IMR-90 (cell line): ENCODE results near the gene IP6K3. TPM values are rescaled to one million over a fixed set of nuclear protein-coding genes. Genes with fewer than 3 reads are reported as not detected.

Source experiments
- ATAC-seq: fragments of 200-7000 bp; cut with Tn5 transposase; 2 replicates; pipeline ENCODE4 v1.9.1; 2020; ENCODE audit warnings: low read depth, mild to moderate bottlenecking, moderate library complexity
- BruUV-seq: library from RNA; stranded (reverse); fragments of 400-500 nt; replicated peaks from 2 replicates; lab custom pipeline; 2021; lab: Mats Ljungman, UMichigan
- CTCF ChIA-PET: fragments of 300-600 bp; formaldehyde crosslinking; extraction: SDS; loops from one replicate; lab custom pipeline; 2021; ENCODE audit warnings: antibody characterized with exemption; lab: Yijun Ruan, JAX
- POLR2A ChIA-PET: fragments of 300-600 bp; sonication (Branson Sonifier 250); formaldehyde crosslinking; loops from one replicate; lab custom pipeline; 2022; ENCODE audit warnings: antibody characterized with exemption; ENCODE audit not compliant: unreplicated experiment; lab: Charles Lee
- DNase-seq: peaks from one replicate; pipeline ENCODE4 v3.0.0; 2013
- H2AFZ ChIP-seq: replicated peaks from 2 replicates; pipeline ENCODE3; 2013; ENCODE audit warnings: low read length, mild to moderate bottlenecking; ENCODE audit not compliant: poor library complexity
- H2AK5ac ChIP-seq: 2 replicates; pipeline ENCODE4 v1.6.1; 2013; ENCODE audit warnings: low read depth, low read length, inconsistent platforms
- H2AK9ac ChIP-seq: replicated peaks from 2 replicates; pipeline ENCODE3; 2013; ENCODE audit warnings: mild to moderate bottlenecking, low read depth, low read length, moderate library complexity; ENCODE audit not compliant: poor library complexity
- H2BK120ac ChIP-seq: 2 replicates; pipeline ENCODE4 v1.6.1; 2013; ENCODE audit warnings: low read depth, low read length, inconsistent platforms
- H2BK15ac ChIP-seq: 3 replicates; pipeline ENCODE4 v1.6.1; 2013; ENCODE audit warnings: low read depth, low read length, inconsistent platforms
- H2BK20ac ChIP-seq: 2 replicates; pipeline ENCODE4 v1.6.1; 2013; ENCODE audit warnings: low read depth, mild to moderate bottlenecking, inconsistent platforms, low read length, moderate library complexity
- H2BK5ac ChIP-seq: 2 replicates; pipeline ENCODE4 v1.6.1; 2013; ENCODE audit warnings: mild to moderate bottlenecking, low read depth, low read length, inconsistent platforms; ENCODE audit not compliant: poor library complexity, severe bottlenecking
- H3K14ac ChIP-seq: replicated peaks from 2 replicates; pipeline ENCODE4 v1.6.1; 2013; ENCODE audit warnings: low read depth, low read length, inconsistent platforms
- H3K18ac ChIP-seq: 2 replicates; pipeline ENCODE4 v1.6.1; 2013; ENCODE audit warnings: low read depth, low read length, control low read depth
- H3K23ac ChIP-seq: 2 replicates; pipeline ENCODE4 v1.6.1; 2013; ENCODE audit warnings: low read depth, low read length, inconsistent platforms
- H3K27ac ChIP-seq: 2 replicates; pipeline ENCODE4 v1.5.1; 2013; ENCODE audit warnings: mild to moderate bottlenecking, control low read depth, low read length; ENCODE audit not compliant: insufficient read depth
- H3K27me3 ChIP-seq: 2 replicates; pipeline ENCODE4 v1.6.1; 2013; ENCODE audit warnings: low read length; ENCODE audit not compliant: control insufficient read depth, insufficient read depth
- H3K36me3 ChIP-seq: 2 replicates; pipeline ENCODE4 v1.6.1; 2013; ENCODE audit warnings: low read length, mixed read lengths; ENCODE audit not compliant: control insufficient read depth, insufficient read depth
- H3K4ac ChIP-seq: 2 replicates; pipeline ENCODE4 v1.6.1; 2013; ENCODE audit warnings: low read depth, low read length, inconsistent platforms
- H3K4me1 ChIP-seq: 2 replicates; pipeline ENCODE4 v1.6.1; 2013; ENCODE audit warnings: low read length, mixed read lengths; ENCODE audit not compliant: control insufficient read depth, insufficient read depth
- H3K4me2 ChIP-seq: 2 replicates; pipeline ENCODE4 v1.6.1; 2013; ENCODE audit warnings: low read depth, mild to moderate bottlenecking, control low read depth, low read length, moderate library complexity
- H3K4me3 ChIP-seq: 2 replicates; pipeline ENCODE4 v1.5.1; 2013; ENCODE audit warnings: low read depth, mild to moderate bottlenecking, control low read depth, low read length, moderate library complexity; ENCODE audit not compliant: insufficient read depth
- H3K56ac ChIP-seq: 2 replicates; pipeline ENCODE4 v1.6.1; 2013; ENCODE audit warnings: low read length, inconsistent platforms; ENCODE audit not compliant: insufficient read depth; ENCODE audit errors: extremely low read depth
- H3K79me1 ChIP-seq, 2 experiments: 2 replicates each; pipeline ENCODE4 v1.6.1; 2013; ENCODE audit warnings: low read length in 2 of 2, inconsistent platforms in 1 of 2, low read depth in 1 of 2
- H3K9ac ChIP-seq: 2 replicates; pipeline ENCODE4 v1.6.1; 2013; ENCODE audit warnings: low read depth, low read length, control low read depth
- H3K9me1 ChIP-seq: 2 replicates; pipeline ENCODE4 v1.6.1; 2013; ENCODE audit warnings: low read length, inconsistent platforms; ENCODE audit not compliant: insufficient read depth
- H3K9me3 ChIP-seq: 2 replicates; pipeline ENCODE4 v1.6.1; 2013; ENCODE audit warnings: low read length; ENCODE audit not compliant: control insufficient read depth, insufficient read depth
- H4K20me1 ChIP-seq: 2 replicates; pipeline ENCODE4 v1.6.1; 2013; ENCODE audit warnings: low read length, inconsistent platforms; ENCODE audit not compliant: insufficient read depth
- H4K5ac ChIP-seq: 2 replicates; pipeline ENCODE4 v1.6.1; 2013; ENCODE audit warnings: mild to moderate bottlenecking, low read depth, low read length, control low read depth
- H4K8ac ChIP-seq, 2 experiments: 2 replicates each; pipeline ENCODE4 v1.6.1; 2013; ENCODE audit warnings: low read depth in 2 of 2, low read length in 2 of 2, control low read depth in 1 of 2, inconsistent platforms in 1 of 2
- H4K91ac ChIP-seq: 2 replicates; pipeline ENCODE4 v1.6.1; 2013; ENCODE audit warnings: low read depth, low read length, inconsistent platforms; ENCODE audit not compliant: insufficient read depth
- CHD1 ChIP-seq: IDR thresholded peaks from 2 replicates; pipeline ENCODE4 v1.6.1; 2012; ENCODE audit warnings: low read depth, low read length, improper control_type of control experiment
- CTCF ChIP-seq: conservative IDR thresholded peaks from 2 replicates; pipeline ENCODE4 v1.5.1; 2012; ENCODE audit warnings: mild to moderate bottlenecking, low read depth, low read length, improper control_type of control experiment
- ELK1 ChIP-seq: fragments of 150-350 bp; IDR thresholded peaks from 2 replicates; pipeline ENCODE4 v1.6.1; 2016; ENCODE audit warnings: low read depth, mild to moderate bottlenecking, low read length, moderate library complexity, borderline replicate concordance
- FOS ChIP-seq: fragments of 150-350 bp; IDR thresholded peaks from 2 replicates; pipeline ENCODE4 v1.6.1; 2016; ENCODE audit warnings: low read depth, low read length
- MAZ ChIP-seq: IDR thresholded peaks from 2 replicates; pipeline ENCODE4 v1.6.1; 2012; ENCODE audit warnings: low read depth, mild to moderate bottlenecking, low read length, improper control_type of control experiment, moderate library complexity, borderline replicate concordance
- MXI1 ChIP-seq: IDR thresholded peaks from 2 replicates; pipeline ENCODE4 v1.6.1; 2012; ENCODE audit warnings: low read depth, mild to moderate bottlenecking, low read length, moderate library complexity, borderline replicate concordance
- RFX5 ChIP-seq: IDR thresholded peaks from 2 replicates; pipeline ENCODE4 v1.8.0; 2012; ENCODE audit warnings: low read depth, mild to moderate bottlenecking, low read length, moderate library complexity
- WGBS, 2 experiments: methylation state at CpG; one replicate each; pipeline versions ENCODE4 v1.1.5 to v1.1.7; 2013; ENCODE audit warnings: missing lambda C conversion rate in 2 of 2; ENCODE audit not compliant: insufficient read length in 1 of 2; ENCODE audit errors: extremely low coverage in 2 of 2; 5-methylcytosine and 5-hydroxymethylcytosine counted together
- dilution Hi-C: fragments of 300-500 bp; cut with HindIII; formaldehyde crosslinking; loops from one replicate; pipeline ENCODE4 v1.14.3; 2018; ENCODE audit warnings: low sequenced_read_pairs; ENCODE audit not compliant: unreplicated experiment
- in situ Hi-C: fragments of 300-500 bp; cut with MboI; formaldehyde crosslinking; loops from 3 replicates; pipeline ENCODE4 v1.14.3; 2019; ENCODE audit warnings: low sequenced_read_pairs, inconsistent platforms, mixed read lengths
- intact Hi-C: fragments of 100-400 bp; cut with micrococcal nuclease; formaldehyde crosslinking; loops from 2 replicates; pipeline ENCODE4 v1.10.0; 2022
- polyA plus RNA-seq, 3 experiments: library from polyadenylated mRNA; depleted of rRNA; stranded (reverse); fragments of >200 nt; gene quantifications; 2 replicates each; pipeline ENCODE4 v1.2.3, GENCODE V29; 2012; ENCODE audit warnings: low replicate concordance in 1 of 3
- total RNA-seq: library from RNA; depleted of rRNA; stranded (reverse); fragments of >200 nt; gene quantifications from 2 replicates; pipeline ENCODE4 v1.2.3, GENCODE V29; 2012

The IP6K3 gene
- total and polyA plus RNA-seq, 2 of the 4 experiments (the other 2 are of a cell fraction) = 0.18 to 0.51 TPM

- CTCF ChIA-PET = interaction anchor here (0.8 to 2.1 kb wide), 8 partner anchors 10 to 130 kb away, joined by 3 to 11 read pairs (median 4); no protein-coding TSS in a partner anchor
- Histone ChIP-seq H2BK20ac (no peak overlapping the region), H3K79me1 (peaks cover 17 to 39% of the 10 kb centered on the region in 2 experiments), H2BK120ac (no peak overlapping the region), H3K18ac (no peak overlapping the region), H2AK9ac (peak overlapping the region; percentile 59), H3K36me3 (peaks cover 8% of the 10 kb centered on the region), H2BK5ac (no peak overlapping the region), H3K4me2 (peak overlapping the region; percentile 67), H3K56ac (no peak overlapping the region), H4K8ac (peak overlapping the region; percentile 85 to 99; a peak in 3 of 4 replicates), H3K23ac (peak overlapping the region; percentile 46), H3K4ac (peak overlapping the region; percentile 99), H4K91ac (peak overlapping the region; percentile 25; the same call in 1 of the 2 replicates), H3K9me1 (peaks cover 8% of the 10 kb centered on the region), H3K4me3 (peak overlapping the region; percentile 73), H2AK5ac (peak overlapping the region; percentile 59), H3K27ac (peak overlapping the region; percentile 95; the same call in 1 of the 2 replicates), H2BK15ac (no peak overlapping the region), H4K5ac (no peak overlapping the region), H3K14ac (peak overlapping the region; percentile 99), H3K4me1 (peaks cover 5% of the 10 kb centered on the region), H3K9ac (peak overlapping the region; percentile 94), H2AFZ (peak overlapping the region; percentile 99), H4K20me1 (no peaks in the 10 kb centered on the region), H3K9me3 (no peaks in the 10 kb centered on the region), H3K27me3 (peaks cover 4% of the 10 kb centered on the region; the same call in 1 of the 2 replicates)
- in situ Hi-C loops = loop anchor here (10.0 kb wide), 1 partner anchor 444 kb away; no protein-coding TSS in a partner anchor
- BruUV-seq = no TSS peak
- ATAC-seq = no peak
- TF ChIP-seq ELK1 = no peak
- no peak for TF ChIP-seq FOS
- TF ChIP-seq CHD1 = no peak
- TF ChIP-seq CTCF = no peak
- no peak for TF ChIP-seq MXI1
- TF ChIP-seq RFX5 = no peak
- no peak for TF ChIP-seq MAZ
- POLR2A ChIA-PET = no interaction called here
- intact Hi-C loops = loop anchor here (1.0 to 2.0 kb wide), 4 partner anchors 52 to 444 kb away; no protein-coding TSS in a partner anchor
- DNase-seq = no peak
- dilution Hi-C loops = no loop called here
- 89 to 100% methylated on average over 3 to 7 of the region's 15 CpGs for WGBS, 2 experiments
These were observed 36.2 kb downstream of the IP6K3 start for GRCh38 chr6:33710296-33711121.
